ENCODE data around the gene B4GALT1.
"Not testable (repeated sequence)": the region's sequence is repeated elsewhere in the genome, so short reads cannot be mapped to it uniquely, and the experiment has no call there.

Gene B4GALT1

GRCh38 chr9:33185406-33185805 is 18.3 kb upstream of the B4GALT1 start:
- no peak for DNase-seq (ENCODE audit: low spot score)

- DNase-seq (ENCODE audit: low spot score), result no peak
These were observed 17.8 kb upstream of the B4GALT1 start for GRCh38 chr9:33184963-33185362.

DNA sequence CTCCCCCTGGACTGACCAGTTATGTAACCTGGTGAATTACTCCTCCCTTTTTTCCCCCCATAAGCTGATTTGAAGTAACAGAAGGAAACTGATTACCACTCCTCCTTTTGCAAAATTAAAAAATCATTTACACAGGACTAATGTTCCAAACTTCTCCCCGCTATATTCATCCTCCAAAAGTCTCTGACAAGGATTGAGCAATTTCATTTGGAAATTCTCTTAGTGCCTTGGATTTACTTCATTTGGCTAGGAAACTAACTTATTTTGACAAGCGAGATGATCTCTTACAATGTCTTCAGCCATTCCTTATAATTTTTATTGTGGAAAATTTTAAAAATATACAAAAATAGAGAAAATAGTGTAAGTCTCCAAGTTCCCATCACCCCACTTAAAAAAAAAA is 15.4 kb upstream of the B4GALT1 start:
- no peak for DNase-seq (ENCODE audit: low spot score)

- no peak for DNase-seq (ENCODE audit: low spot score)
These were observed 13.5 kb upstream of the B4GALT1 start for GRCh38 chr9:33180526-33181184.

DNA sequence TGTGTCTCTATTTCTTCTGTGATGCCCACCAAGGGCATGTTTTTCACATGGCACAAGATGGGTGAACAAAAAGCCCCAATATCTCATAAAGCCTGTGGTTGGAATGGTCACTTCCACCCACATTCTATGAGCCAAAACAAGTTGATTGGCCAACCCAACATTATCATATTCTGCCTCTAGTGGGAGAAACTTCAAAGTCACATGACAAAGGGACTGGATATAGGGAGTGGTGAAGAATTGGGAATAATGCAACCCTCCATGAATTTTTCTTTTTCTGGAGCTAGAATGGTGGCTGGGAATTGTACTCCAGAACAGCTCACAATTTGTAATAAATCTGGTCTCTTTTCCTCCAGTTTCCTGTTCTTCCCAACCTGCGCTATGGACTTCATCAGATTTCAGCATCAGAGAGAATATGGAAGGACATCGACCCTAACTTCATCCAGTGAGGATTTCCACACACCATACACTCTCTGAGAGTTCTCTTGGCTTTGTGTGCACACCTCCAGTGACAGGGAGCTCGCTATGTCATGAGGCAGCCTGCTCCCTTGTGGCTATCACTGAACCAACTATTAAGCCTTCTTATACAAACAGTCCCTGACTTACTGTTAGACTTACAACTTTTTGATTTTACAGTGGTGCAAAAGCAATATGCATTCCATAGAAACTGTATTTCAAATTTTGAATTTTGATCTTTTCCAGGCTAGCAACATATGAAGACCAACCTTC is 12.0 kb upstream of the B4GALT1 start:
- no peak for DNase-seq (ENCODE audit: low spot score)

GRCh38 chr9:33177639-33178038 is 10.5 kb upstream of the B4GALT1 start:
- no peak for DNase-seq (ENCODE audit: low spot score)

DNA sequence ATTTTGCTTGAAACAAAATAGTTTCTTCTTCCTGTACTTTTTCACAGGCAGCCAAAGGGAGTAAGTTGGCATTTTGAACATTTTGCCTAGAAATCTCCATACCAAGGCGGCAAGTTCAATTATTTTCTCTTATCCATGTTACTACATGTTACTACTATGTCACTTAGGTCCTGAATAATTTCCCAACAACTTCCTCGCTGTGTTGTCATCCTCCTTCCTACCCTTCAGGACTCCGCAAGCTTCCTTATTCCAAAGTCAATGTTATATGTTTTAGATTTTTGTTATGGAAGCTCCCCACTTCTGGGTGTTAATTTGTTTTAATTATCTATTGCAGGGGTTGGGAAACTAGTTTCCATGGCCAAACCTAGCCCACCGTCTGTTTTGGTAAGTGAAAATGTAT is 9.9 kb upstream of the B4GALT1 start:
- DNase-seq (ENCODE audit: low spot score), result no peak

DNA sequence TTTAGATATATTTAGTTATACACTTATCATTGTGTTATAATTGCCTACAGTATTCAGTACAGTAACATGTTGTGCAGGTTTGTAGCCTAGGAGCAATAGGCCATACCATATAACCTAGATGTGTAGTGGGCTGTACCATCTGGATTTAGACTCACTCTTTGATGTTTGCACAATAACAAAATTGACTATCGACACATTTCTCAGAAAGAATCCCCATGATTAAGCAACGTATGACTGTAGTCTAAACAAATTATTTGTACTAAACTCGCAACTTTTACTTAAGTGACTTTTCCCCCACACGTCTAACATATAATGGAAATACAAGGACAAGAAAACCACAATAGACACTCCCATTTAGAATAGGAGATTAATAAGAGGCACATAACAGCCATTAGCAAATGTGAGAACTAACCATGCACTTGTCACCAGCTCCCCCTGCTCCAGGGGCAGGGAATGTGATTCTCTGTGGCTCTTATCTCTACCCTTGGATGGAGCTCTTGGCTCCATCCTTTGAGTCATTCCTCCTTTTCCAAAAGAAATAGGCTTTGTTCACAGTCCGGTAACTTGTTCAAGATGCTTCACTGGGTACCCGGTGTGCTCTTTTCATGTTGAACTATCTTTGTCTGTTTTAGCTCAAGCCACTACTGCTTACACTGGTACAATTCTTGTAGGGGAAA is 8.7 kb upstream of the B4GALT1 start:
- no peak for DNase-seq (ENCODE audit: low spot score)

DNA sequence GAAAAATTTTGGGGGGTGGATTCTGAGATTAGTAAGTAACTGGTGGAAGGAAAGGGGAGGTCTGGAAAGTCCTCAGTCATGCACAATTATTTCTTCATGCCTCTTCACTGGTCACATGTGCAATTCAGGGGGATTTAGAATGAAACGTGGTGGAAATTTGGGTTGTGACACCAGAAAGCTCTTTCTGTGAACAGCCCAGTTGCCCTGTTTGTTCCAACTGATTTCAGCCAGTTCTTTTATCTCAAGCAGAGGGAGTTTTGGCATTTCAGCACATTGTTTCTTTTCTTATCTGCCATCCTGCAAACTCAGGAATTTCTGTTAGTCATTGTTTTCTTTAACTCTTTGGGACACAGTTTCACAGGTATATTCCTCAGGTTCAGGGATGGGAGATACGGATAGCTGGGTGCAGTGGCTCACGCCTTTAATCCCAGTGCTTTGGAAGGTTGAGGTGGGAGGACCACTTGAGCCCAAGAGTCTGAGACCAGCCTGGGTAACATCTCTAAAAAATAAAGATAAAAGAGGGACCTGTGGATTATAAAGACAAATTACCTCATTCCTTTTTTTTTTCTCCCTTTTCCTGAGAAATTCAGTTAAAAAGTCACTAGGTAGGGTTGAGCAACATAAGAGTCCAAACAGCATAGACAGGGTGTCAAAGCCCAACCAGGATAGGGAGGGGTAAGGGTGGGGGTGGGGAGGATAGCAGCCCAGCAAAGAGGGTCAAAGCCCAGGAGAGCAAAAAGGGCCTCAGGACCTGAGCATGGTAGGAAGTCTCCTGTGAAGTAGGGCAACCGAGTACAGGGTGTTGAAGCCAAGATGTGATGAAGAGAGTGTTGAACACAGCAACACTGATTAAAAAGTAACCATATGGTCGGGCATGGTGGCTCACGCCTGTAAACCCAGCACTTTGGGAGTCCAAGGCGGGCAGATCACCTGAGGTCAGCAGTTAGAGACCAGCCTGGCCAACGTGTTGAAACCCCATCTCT is 5.4 kb upstream of the B4GALT1 start:
- DNase-seq (ENCODE audit: low spot score), result no peak

- no peak for DNase-seq (ENCODE audit: low spot score)
These were observed 3.6 kb upstream of the B4GALT1 start for GRCh38 chr9:33170464-33171415.

- DNase-seq (ENCODE audit: low spot score), result no peak
These were observed 1.9 kb upstream of the B4GALT1 start for GRCh38 chr9:33168941-33169544.

DNA sequence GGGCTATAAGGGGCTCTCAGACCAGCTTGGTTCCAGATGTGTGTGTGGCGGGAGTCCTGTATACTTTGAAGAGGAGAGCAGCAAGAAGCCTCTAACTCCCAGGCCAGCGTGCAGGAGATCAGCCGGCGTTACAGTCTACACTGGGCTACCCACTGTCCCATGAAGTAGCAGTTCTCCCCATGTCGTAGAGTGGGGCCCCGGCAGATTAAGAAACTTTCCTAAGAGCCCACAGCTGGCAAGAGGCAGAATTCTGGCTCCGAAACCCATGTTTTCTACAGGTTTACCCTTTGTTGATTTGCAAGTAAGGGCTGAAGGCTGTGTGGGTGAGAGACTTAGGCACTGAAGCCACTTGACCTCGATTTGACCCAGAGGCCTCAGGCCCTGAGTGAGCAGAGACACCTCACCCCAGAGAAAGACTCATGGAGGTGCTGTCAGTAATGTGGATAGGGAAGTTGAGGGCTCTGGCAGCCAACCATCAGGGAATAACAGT is 881 bp upstream of the B4GALT1 start:
- no peak for DNase-seq (ENCODE audit: low spot score)

- no peak for DNase-seq (ENCODE audit: low spot score)
These were observed 679 bp downstream of the B4GALT1 start for GRCh38 chr9:33166231-33167083.

GRCh38 chr9:33165263-33166151 is 1.6 kb downstream of the B4GALT1 start:
- DNase-seq (ENCODE audit: low spot score), result peak; percentile 60

DNA sequence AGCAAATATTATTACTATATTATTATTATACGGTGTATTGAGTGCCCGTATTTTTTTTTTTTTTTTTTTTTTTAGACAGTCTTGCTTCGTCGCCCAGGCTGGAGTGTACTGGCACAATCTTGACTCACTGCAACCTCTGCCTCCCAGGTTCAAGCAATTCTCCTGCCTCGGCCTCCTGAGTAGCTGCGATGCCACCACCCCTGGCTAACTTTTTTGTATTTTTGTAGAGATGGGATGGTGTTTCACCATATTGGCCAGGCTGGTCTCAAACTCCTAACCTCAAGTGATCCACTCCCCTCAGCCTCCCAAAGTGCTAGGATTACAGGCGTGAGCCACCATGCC is 2.2 kb downstream of the B4GALT1 start:
- DNase-seq (ENCODE audit: low spot score), result not testable (repeated sequence)

- DNase-seq (ENCODE audit: low spot score), result no peak
These were observed 2.9 kb downstream of the B4GALT1 start for GRCh38 chr9:33164138-33164809.

GRCh38 chr9:33163433-33164137 is 3.6 kb downstream of the B4GALT1 start:
- no peak for DNase-seq (ENCODE audit: low spot score)

All from LoVo (cell line).